ENCODE measurements around the gene WFDC6.

The WFDC6 gene

DNA sequence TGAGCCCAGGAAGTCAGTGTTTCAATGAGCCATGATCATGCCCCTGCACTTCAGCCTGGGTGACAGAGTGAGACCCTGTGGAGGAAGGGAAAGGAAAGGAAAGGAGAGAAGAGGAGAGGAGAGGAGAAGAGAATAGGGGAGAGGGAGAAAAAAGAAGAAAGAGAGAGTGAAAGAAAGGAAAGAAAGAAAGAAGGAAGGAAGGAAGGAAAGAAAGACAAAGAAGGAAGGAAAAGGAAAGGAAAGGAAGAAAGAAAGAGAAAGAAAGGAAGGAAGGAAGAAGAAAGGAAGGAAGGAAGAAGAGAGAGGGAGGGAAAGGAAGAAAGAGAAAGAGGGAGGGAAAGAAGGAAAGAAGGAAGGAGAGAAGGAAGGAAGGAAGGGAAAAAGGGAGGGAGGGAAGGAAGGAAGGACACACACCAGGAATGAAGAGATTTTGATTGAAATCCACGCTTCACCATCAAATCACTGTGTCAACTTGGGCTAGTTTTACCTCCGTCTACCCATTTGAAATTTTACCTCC lies 25.5 kb upstream of the WFDC6 start:
- no peaks in the 10 kb centered on the region for H3K4me1 ChIP-seq (ENCODE audit: control insufficient read depth, insufficient read depth, low read length)
- no peaks in the 10 kb centered on the region for H3K27me3 ChIP-seq (ENCODE audit: control insufficient read depth, insufficient read depth, low read length)
- H3K9ac ChIP-seq (ENCODE audit: low read depth, low read length), result no peak overlapping the region
- no peaks in the 10 kb centered on the region for H3K36me3 ChIP-seq (ENCODE audit: control insufficient read depth, insufficient read depth, low read length)
- no peak overlapping the region for H3K4me3 ChIP-seq (ENCODE audit: low read depth, low read length)
- H3K27ac ChIP-seq (ENCODE audit: low read depth, low read length), result no peak overlapping the region
- no peaks in the 10 kb centered on the region for H3K9me3 ChIP-seq (ENCODE audit: control insufficient read depth, insufficient read depth, low read length)

- Histone ChIP-seq H3K9me3 (ENCODE audit: control insufficient read depth, insufficient read depth, low read length) (no peaks in the 10 kb centered on the region), H3K27me3 (ENCODE audit: control insufficient read depth, insufficient read depth, low read length) (no peaks in the 10 kb centered on the region), H3K36me3 (ENCODE audit: control insufficient read depth, insufficient read depth, low read length) (no peaks in the 10 kb centered on the region)
Measured at GRCh38 chr20:45555198-45555597, 15.9 kb upstream of the WFDC6 start.

GRCh38 chr20:45552456-45552855 lies 13.2 kb upstream of the WFDC6 start:
- Histone ChIP-seq H3K27me3 (ENCODE audit: control insufficient read depth, insufficient read depth, low read length) (no peaks in the 10 kb centered on the region), H3K9me3 (ENCODE audit: control insufficient read depth, insufficient read depth, low read length) (no peaks in the 10 kb centered on the region), H3K9ac (ENCODE audit: low read depth, low read length) (no peak overlapping the region), H3K36me3 (ENCODE audit: control insufficient read depth, insufficient read depth, low read length) (no peaks in the 10 kb centered on the region), H3K4me1 (ENCODE audit: control insufficient read depth, insufficient read depth, low read length) (no peaks in the 10 kb centered on the region), H3K4me3 (ENCODE audit: low read depth, low read length) (no peak overlapping the region), H3K27ac (ENCODE audit: low read depth, low read length) (no peak overlapping the region)

More at GRCh38 chr20:45555198-45555597, 15.9 kb upstream of the WFDC6 start:
- no peaks in the 10 kb centered on the region for H3K4me1 ChIP-seq (ENCODE audit: control insufficient read depth, insufficient read depth, low read length)
- no peak overlapping the region for H3K27ac ChIP-seq (ENCODE audit: low read depth, low read length)
- no peak overlapping the region for H3K4me3 ChIP-seq (ENCODE audit: low read depth, low read length)
- no peak overlapping the region for H3K9ac ChIP-seq (ENCODE audit: low read depth, low read length)

GRCh38 chr20:45550765-45551164 lies 11.5 kb upstream of the WFDC6 start:
- Histone ChIP-seq H3K4me3 (ENCODE audit: low read depth, low read length) (no peak overlapping the region), H3K9me3 (ENCODE audit: control insufficient read depth, insufficient read depth, low read length) (no peaks in the 10 kb centered on the region), H3K27me3 (ENCODE audit: control insufficient read depth, insufficient read depth, low read length) (no peaks in the 10 kb centered on the region), H3K4me1 (ENCODE audit: control insufficient read depth, insufficient read depth, low read length) (no peaks in the 10 kb centered on the region), H3K9ac (ENCODE audit: low read depth, low read length) (no peak overlapping the region), H3K36me3 (ENCODE audit: control insufficient read depth, insufficient read depth, low read length) (no peaks in the 10 kb centered on the region), H3K27ac (ENCODE audit: low read depth, low read length) (no peak overlapping the region)

GRCh38 chr20:45548410-45548809 lies 9.1 kb upstream of the WFDC6 start:
- Histone ChIP-seq H3K9me3 (ENCODE audit: control insufficient read depth, insufficient read depth, low read length) (no peaks in the 10 kb centered on the region), H3K4me1 (ENCODE audit: control insufficient read depth, insufficient read depth, low read length) (0 out of 2 replicates have a peak, but pooled peaks cover 2% of the 10 kb centered on the region), H3K4me3 (ENCODE audit: low read depth, low read length) (no peak overlapping the region), H3K9ac (ENCODE audit: low read depth, low read length) (no peak overlapping the region), H3K27ac (ENCODE audit: low read depth, low read length) (no peak overlapping the region), H3K27me3 (ENCODE audit: control insufficient read depth, insufficient read depth, low read length) (no peaks in the 10 kb centered on the region), H3K36me3 (ENCODE audit: control insufficient read depth, insufficient read depth, low read length) (no peaks in the 10 kb centered on the region)

DNA sequence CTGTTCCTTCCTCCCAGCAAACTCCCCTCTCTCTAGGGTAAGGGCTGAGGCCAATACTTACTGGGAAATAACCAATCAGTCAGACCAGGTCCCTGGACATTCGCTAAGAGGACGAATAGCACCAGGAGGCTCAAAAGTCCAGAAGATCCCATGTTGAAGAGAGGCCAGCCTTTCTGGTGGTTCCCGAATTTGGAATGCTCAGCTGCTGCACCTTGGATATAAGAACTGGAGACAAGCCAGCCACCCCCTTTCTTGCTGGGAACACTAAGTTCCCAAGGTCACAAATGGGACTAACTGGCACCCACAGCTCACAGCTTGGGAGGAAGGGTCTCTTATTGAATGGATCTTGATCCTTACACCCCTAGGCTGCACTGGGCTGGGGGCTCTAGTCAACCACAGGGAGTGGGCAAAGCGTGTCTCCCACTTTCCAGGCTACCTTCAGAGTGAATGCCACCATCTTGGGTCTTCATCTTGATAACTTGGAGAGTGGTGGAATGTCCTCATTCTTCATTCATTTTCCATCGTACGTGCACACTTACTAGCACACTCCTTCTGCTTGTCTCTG lies 8.0 kb upstream of the WFDC6 start, which contains the start of gene EPPIN:
EPPIN (minus strand) TSS at position 196 of the 565 bp plus-strand sequence; CDS start at position 152, 44 bp downstream.
- H3K9me3 ChIP-seq (ENCODE audit: control insufficient read depth, insufficient read depth, low read length), result no peaks in the 10 kb centered on the region
- H3K27me3 ChIP-seq (ENCODE audit: control insufficient read depth, insufficient read depth, low read length), result no peaks in the 10 kb centered on the region
- H3K27ac ChIP-seq (ENCODE audit: low read depth, low read length), result no peak within 1 kb of the TSS
- 0 out of 2 replicates have a peak, but pooled peaks cover 2% of the 10 kb centered on the region for H3K4me1 ChIP-seq (ENCODE audit: control insufficient read depth, insufficient read depth, low read length)
- no peak within 1 kb of the TSS for H3K9ac ChIP-seq (ENCODE audit: low read depth, low read length)
- no peaks in the 10 kb centered on the region for H3K36me3 ChIP-seq (ENCODE audit: control insufficient read depth, insufficient read depth, low read length)
- no peak within 1 kb of the TSS for H3K4me3 ChIP-seq (ENCODE audit: low read depth, low read length)

- Histone ChIP-seq H3K4me3 (ENCODE audit: low read depth, low read length) (no peak overlapping the region), H3K9ac (ENCODE audit: low read depth, low read length) (no peak overlapping the region), H3K27ac (ENCODE audit: low read depth, low read length) (no peak overlapping the region), H3K9me3 (ENCODE audit: control insufficient read depth, insufficient read depth, low read length) (no peaks in the 10 kb centered on the region), H3K27me3 (ENCODE audit: control insufficient read depth, insufficient read depth, low read length) (no peaks in the 10 kb centered on the region), H3K36me3 (ENCODE audit: control insufficient read depth, insufficient read depth, low read length) (no peaks in the 10 kb centered on the region), H3K4me1 (ENCODE audit: control insufficient read depth, insufficient read depth, low read length) (0 out of 2 replicates have a peak, but pooled peaks cover 2% of the 10 kb centered on the region)
Measured at GRCh38 chr20:45545754-45546453, 6.6 kb upstream of the WFDC6 start.

GRCh38 chr20:45545351-45545750 lies 6.1 kb upstream of the WFDC6 start:
- Histone ChIP-seq H3K9ac (ENCODE audit: low read depth, low read length) (no peak overlapping the region), H3K4me1 (ENCODE audit: control insufficient read depth, insufficient read depth, low read length) (0 out of 2 replicates have a peak, but pooled peaks cover 2% of the 10 kb centered on the region), H3K27me3 (ENCODE audit: control insufficient read depth, insufficient read depth, low read length) (no peaks in the 10 kb centered on the region), H3K4me3 (ENCODE audit: low read depth, low read length) (no peak overlapping the region), H3K36me3 (ENCODE audit: control insufficient read depth, insufficient read depth, low read length) (no peaks in the 10 kb centered on the region), H3K27ac (ENCODE audit: low read depth, low read length) (no peak overlapping the region), H3K9me3 (ENCODE audit: control insufficient read depth, insufficient read depth, low read length) (no peaks in the 10 kb centered on the region)

DNA sequence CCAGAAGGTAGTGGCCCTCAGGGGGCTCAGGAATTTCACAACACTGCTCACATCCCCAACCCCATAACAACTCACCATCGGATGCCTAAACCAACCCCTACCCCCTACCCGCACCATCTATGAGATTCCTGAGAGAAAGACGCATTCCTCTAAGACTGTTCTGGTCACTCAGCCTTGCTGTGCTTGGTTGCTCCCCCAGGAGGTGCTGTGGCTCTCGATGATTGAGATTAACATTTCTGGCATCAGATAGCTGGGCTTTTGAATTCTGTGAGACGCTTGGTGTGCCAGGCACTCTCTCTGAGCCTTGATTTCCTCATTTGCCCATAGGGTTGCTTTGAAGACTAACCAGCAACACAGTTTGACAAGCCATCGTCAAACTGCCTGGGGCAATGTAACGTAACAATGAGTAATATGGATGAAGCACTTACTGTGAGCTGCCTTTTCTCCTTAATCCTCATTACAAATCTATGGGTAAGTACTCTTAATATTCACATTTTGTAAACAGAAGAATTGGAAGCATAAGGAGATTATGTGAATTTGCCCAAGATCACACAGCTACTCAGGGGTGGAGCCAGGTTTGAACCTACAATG lies 978 bp downstream of the WFDC6 start:
- Histone ChIP-seq H3K27me3 (ENCODE audit: control insufficient read depth, insufficient read depth, low read length) (no peaks in the 10 kb centered on the region), H3K9me3 (ENCODE audit: control insufficient read depth, insufficient read depth, low read length) (no peaks in the 10 kb centered on the region), H3K4me1 (ENCODE audit: control insufficient read depth, insufficient read depth, low read length) (no peaks in the 10 kb centered on the region), H3K36me3 (ENCODE audit: control insufficient read depth, insufficient read depth, low read length) (no peaks in the 10 kb centered on the region), H3K27ac (ENCODE audit: low read depth, low read length) (no peak overlapping the region), H3K4me3 (ENCODE audit: low read depth, low read length) (no peak overlapping the region), H3K9ac (ENCODE audit: low read depth, low read length) (no peak overlapping the region)

GRCh38 chr20:45527294-45527693 lies 12.0 kb downstream of the WFDC6 start:
- H3K9me3 ChIP-seq (ENCODE audit: control insufficient read depth, insufficient read depth, low read length), result no peaks in the 10 kb centered on the region
- H3K27ac ChIP-seq (ENCODE audit: low read depth, low read length), result no peak overlapping the region
- no peak overlapping the region for H3K4me3 ChIP-seq (ENCODE audit: low read depth, low read length)
- no peaks in the 10 kb centered on the region for H3K4me1 ChIP-seq (ENCODE audit: control insufficient read depth, insufficient read depth, low read length)
- H3K27me3 ChIP-seq (ENCODE audit: control insufficient read depth, insufficient read depth, low read length), result no peaks in the 10 kb centered on the region; the same call in 1 of the 2 replicates
- H3K36me3 ChIP-seq (ENCODE audit: control insufficient read depth, insufficient read depth, low read length), result no peaks in the 10 kb centered on the region
- no peak overlapping the region for H3K9ac ChIP-seq (ENCODE audit: low read depth, low read length)

- H3K9me3 ChIP-seq (ENCODE audit: control insufficient read depth, insufficient read depth, low read length), result no peaks in the 10 kb centered on the region
- H3K27ac ChIP-seq (ENCODE audit: low read depth, low read length), result no peak overlapping the region
- no peaks in the 10 kb centered on the region for H3K4me1 ChIP-seq (ENCODE audit: control insufficient read depth, insufficient read depth, low read length)
- H3K27me3 ChIP-seq (ENCODE audit: control insufficient read depth, insufficient read depth, low read length), result no peaks in the 10 kb centered on the region; the same call in 1 of the 2 replicates
- H3K9ac ChIP-seq (ENCODE audit: low read depth, low read length), result no peak overlapping the region
- no peaks in the 10 kb centered on the region for H3K36me3 ChIP-seq (ENCODE audit: control insufficient read depth, insufficient read depth, low read length)
- no peak overlapping the region for H3K4me3 ChIP-seq (ENCODE audit: low read depth, low read length)
Measured at GRCh38 chr20:45523821-45524220, 15.5 kb downstream of the WFDC6 start.

All from HUES48 (cell line).